ENCODE measurements around the gene BCAR3.

The BCAR3 gene

GRCh38 chr1:93638307-93638847 is 43.3 kb downstream of the BCAR3 start:
- no peak for DNase-seq (ENCODE audit: low read depth in 3 of 3)

GRCh38 chr1:93636712-93637111 is 44.9 kb downstream of the BCAR3 start:
- DNase-seq (ENCODE audit: low read depth in 3 of 3): no peak

- no peak for DNase-seq (ENCODE audit: low read depth in 3 of 3)
Observed at GRCh38 chr1:93635614-93636543, 45.8 kb downstream of the BCAR3 start.

- DNase-seq (ENCODE audit: low read depth in 3 of 3): no peak
Observed at GRCh38 chr1:93633313-93633712, 48.3 kb downstream of the BCAR3 start.

GRCh38 chr1:93631626-93632365 is 49.8 kb downstream of the BCAR3 start:
- no peak for DNase-seq (ENCODE audit: low read depth in 3 of 3)

- no peak for DNase-seq (ENCODE audit: low read depth in 3 of 3)
Observed at GRCh38 chr1:93630168-93630567, 51.5 kb downstream of the BCAR3 start.

GRCh38 chr1:93629101-93630059 is 52.3 kb downstream of the BCAR3 start:
- DNase-seq (ENCODE audit: low read depth in 3 of 3): peak in 2 of 3 experiments; percentile 5 to 8

- no peak for DNase-seq (ENCODE audit: low read depth in 3 of 3)
Observed at GRCh38 chr1:93628681-93629080, 53.0 kb downstream of the BCAR3 start.

GRCh38 chr1:93625582-93626327 is 55.9 kb downstream of the BCAR3 start:
- DNase-seq (ENCODE audit: low read depth in 3 of 3): no peak

GRCh38 chr1:93623875-93624274 is 57.8 kb downstream of the BCAR3 start:
- DNase-seq (ENCODE audit: low read depth in 3 of 3): no peak

GRCh38 chr1:93623436-93623835 is 58.2 kb downstream of the BCAR3 start:
- DNase-seq (ENCODE audit: low read depth in 3 of 3): no peak

GRCh38 chr1:93621246-93621645 is 60.4 kb downstream of the BCAR3 start:
- no peak for DNase-seq (ENCODE audit: low read depth in 3 of 3)

GRCh38 chr1:93620841-93621210 is 60.8 kb downstream of the BCAR3 start:
- no peak for DNase-seq (ENCODE audit: low read depth in 3 of 3)

- no peak for DNase-seq (ENCODE audit: low read depth in 3 of 3)
Observed at GRCh38 chr1:93620172-93620840, 61.3 kb downstream of the BCAR3 start.

- no peak for DNase-seq (ENCODE audit: low read depth in 3 of 3)
Observed at GRCh38 chr1:93619507-93620171, 62.0 kb downstream of the BCAR3 start.

GRCh38 chr1:93617670-93618499 is 63.8 kb downstream of the BCAR3 start:
- DNase-seq (ENCODE audit: low read depth in 3 of 3): no peak

GRCh38 chr1:93616996-93617669 is 64.5 kb downstream of the BCAR3 start:
- no peak for DNase-seq (ENCODE audit: low read depth in 3 of 3)

All from stimulated activated CD4-positive, alpha-beta T cell treated with anti-CD3 and anti-CD28 coated beads, TNF-alpha, amount 100 ng/mL, for 4 hours (primary cell).